ENCODE measurements around the gene HOXC12.

- TF ChIP-seq CTCF (IDR thresholded peaks at IDR 0.05; ENCODE audit: low read depth, low read length, missing input control) (no peak), YY1 (IDR thresholded peaks at IDR 0.05) (no peak), MAX (IDR thresholded peaks at IDR 0.05) (no peak), TAF1 (conservative IDR thresholded peaks at IDR 0.05) (no peak), RAD21 (IDR thresholded peaks at IDR 0.05) (no peak), HNF4G (IDR thresholded peaks at IDR 0.05) (no peak)
Observed at GRCh38 chr12:53924521-53925405, 29.9 kb upstream of the HOXC12 start.

Measured in liver (tissue), 3 donors.